T-helper 2 cell (primary cell): Measurements from ENCODE around the gene CCDC82.

ENCODE experiments used
- DNase-seq, 5 experiments: peaks; one replicate each; pipeline versions ENCODE4 v3.0.0 to v3.0.0-alpha.2; 2012 to 2022

The CCDC82 gene

GRCh38 chr11:96328395-96329010 lies 61.2 kb downstream of the CCDC82 start:
- no peak for DNase-seq

DNA sequence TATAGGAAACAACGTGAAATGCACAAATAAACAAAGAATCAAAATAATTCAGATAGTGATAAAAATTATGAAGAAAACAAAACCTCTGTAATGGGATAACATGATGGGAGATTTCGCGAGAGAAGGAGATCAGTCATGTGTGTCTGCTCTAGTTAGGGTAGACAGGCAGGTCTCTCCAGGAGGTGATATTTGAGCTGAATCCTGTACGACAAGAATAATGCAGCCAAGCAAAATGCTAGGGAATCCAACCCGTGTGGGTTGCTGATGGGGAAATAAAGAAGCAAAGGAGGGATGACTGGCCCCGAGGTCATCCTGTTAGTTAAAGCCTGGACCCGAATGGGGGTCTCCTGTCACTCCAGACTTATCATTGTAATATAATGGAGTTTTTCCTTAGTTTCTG lies 62.8 kb downstream of the CCDC82 start:
- no peak for DNase-seq

- no peak for DNase-seq
Measured at GRCh38 chr11:96324912-96325311, 64.8 kb downstream of the CCDC82 start.

DNA sequence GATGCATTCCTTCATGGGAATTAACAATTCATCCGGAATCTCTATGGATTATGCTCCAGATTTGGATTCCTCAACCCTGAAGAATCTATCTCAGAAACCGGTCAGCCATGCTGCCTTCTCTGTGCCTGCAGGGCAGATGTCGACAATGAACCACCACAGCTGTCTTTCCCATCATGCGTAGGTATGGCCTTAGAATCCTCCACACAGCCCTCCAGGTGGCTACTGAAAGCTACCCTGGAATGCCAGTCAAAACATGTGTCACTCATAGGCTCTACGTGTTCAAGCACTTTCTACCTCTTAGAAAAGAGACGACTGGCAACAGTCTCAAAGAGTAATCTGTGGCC lies 66.1 kb downstream of the CCDC82 start:
- no peak for DNase-seq

- DNase-seq = no peak
Measured at GRCh38 chr11:96322775-96323641, 66.7 kb downstream of the CCDC82 start.

GRCh38 chr11:96321091-96321490 lies 68.6 kb downstream of the CCDC82 start:
- DNase-seq = no peak

DNA sequence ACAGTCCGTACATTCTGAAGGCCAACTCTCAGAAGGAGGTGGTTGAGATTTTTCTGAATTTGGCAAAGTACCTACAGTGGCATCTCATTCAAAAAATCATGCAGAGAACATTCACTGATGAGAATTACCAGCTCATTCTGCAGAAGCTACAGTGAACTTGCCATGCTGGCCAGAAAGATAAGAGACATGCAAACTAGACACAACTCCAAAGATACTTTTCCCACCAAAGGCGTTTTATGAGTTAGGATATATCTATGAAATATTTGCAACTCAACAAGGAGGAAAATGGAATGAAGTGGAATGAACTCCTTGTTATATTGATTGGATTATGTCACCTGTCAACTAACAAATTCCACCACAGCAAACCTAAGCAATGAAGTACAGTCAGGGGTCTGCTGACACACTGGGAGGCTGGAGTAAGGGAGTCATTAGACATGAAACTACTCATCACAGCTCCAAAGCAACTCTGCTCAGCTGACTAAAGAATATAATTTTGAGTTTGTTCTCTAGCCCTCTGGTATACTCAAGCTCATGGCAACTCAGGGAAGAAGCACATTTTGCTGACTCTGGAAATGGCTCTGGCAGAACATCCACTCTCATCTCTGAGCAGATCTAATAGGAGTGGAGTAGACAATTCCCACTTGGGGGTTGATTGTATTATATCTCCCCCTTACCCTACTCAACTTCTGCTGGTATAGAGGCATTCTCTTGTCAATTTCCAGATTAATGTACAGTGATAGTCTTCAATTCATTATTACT lies 69.6 kb downstream of the CCDC82 start:
- DNase-seq = no peak

- DNase-seq = no peak
Measured at GRCh38 chr11:96318850-96319249, 70.9 kb downstream of the CCDC82 start.

GRCh38 chr11:96318399-96318798 lies 71.3 kb downstream of the CCDC82 start:
- DNase-seq = no peak

DNA sequence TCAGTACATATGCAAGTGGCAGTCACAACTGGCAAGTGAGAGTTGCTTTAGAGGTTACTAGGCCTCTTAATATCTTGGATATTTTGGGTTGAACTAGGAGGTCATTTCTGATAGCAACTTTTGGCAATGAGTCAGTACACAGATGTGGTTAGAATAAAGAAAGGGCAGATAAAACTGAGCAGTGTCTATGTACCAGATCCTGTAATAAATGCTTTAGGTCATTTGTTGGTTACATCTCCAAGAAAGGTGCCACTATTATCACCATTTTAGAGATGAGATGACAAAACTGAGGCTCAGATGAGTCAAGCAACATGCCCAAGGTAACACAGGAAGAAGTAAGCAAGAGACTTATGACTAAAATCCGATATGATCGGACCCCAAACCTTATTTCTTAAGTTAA lies 71.7 kb downstream of the CCDC82 start:
- peak in 1 of 5 experiments; percentile 83 for DNase-seq

DNA sequence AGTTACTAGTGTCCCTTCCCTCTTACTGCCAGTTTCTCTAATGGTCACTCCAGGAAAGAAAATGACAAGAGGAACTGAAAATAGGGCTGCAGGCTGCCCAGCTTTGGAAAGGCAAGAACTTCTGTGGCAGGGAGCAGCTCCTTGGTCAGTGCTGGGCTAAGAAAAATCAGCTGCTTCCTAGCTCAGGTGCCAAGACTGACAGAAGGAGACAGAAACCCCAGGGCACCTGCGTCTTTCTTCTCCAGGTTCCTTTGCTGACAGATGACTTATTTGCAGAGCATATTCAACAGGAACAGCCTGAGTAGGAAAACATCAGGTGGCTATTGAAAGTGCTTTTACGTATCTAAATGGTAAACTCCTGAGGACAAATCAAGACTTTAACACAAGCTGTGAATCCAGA lies 72.1 kb downstream of the CCDC82 start:
- no peak for DNase-seq

- no peak for DNase-seq
Measured at GRCh38 chr11:96316869-96317268, 72.8 kb downstream of the CCDC82 start.

- no peak for DNase-seq
Measured at GRCh38 chr11:96315476-96315875, 74.2 kb downstream of the CCDC82 start.

GRCh38 chr11:96314326-96315020 lies 75.2 kb downstream of the CCDC82 start:
- peak in 1 of 5 experiments; percentile 42 for DNase-seq

DNA sequence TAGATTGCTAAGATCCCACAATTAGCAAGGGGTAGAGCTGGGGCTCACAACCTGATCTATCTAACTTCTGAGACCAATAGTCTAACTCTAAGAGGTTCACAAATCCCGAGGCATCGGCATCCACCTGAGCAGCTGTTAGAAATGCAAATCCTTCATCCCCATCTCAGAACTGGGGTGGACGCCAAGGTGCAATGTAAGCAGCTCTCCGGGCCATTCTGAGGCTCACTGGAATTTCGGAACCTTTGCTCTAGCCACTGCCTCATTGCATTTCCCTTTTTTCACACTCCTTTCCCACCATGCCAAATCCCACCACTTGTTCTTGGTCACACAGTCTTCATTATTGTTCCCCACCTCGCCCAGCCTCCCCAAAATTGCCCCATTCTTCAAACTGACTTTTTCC lies 76.5 kb downstream of the CCDC82 start:
- DNase-seq = no peak

DNA sequence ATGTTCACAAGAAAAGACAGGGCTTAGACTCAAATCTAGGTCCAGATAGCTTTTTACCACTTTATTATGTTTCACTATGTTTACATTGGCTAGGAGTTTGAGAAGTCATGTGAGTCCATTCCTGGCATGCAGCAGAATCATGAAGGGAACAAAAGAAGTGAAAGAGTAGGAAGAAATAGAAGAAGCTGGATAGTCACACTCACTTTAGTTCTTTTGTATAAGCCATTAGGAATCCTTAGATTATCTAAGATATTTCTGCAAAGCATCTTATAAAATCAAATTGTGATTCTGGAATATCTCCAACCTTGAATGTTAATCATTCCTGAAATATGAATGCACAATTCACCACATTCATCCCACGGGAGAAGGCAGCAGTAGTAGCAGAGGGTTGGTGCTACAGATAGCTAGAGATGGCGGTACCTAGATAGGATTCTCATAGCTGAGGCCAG lies 78.6 kb downstream of the CCDC82 start:
- no peak for DNase-seq

- DNase-seq = no peak
Measured at GRCh38 chr11:96310236-96310635, 79.5 kb downstream of the CCDC82 start.

DNA sequence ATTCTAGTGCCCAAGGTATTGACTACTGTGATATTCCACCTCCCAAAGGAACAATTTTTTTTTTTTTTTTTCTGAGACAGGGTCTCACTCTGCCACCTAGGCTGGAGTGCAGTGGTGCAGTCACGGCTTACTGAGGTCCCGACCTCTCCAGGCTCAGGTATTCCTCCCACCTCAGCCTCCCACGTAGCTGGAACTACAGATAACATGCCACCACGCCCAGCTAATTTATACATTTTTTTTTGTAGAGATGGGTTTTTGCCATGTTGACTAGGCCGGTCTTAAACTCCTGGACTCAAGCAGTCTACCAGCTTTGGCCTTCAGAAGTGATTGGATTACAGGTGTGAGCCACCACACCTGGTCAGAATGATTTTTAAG lies 80.1 kb downstream of the CCDC82 start:
- DNase-seq = no peak

- no peak for DNase-seq
Measured at GRCh38 chr11:96309016-96309642, 80.6 kb downstream of the CCDC82 start.

- no peak for DNase-seq
Measured at GRCh38 chr11:96307776-96308140, 82.0 kb downstream of the CCDC82 start.

GRCh38 chr11:96306933-96307775 lies 82.6 kb downstream of the CCDC82 start:
- no peak for DNase-seq

- no peak for DNase-seq
Measured at GRCh38 chr11:96306600-96306932, 83.1 kb downstream of the CCDC82 start.
